Measurements from ENCODE around the gene NTSR1.

DNA sequence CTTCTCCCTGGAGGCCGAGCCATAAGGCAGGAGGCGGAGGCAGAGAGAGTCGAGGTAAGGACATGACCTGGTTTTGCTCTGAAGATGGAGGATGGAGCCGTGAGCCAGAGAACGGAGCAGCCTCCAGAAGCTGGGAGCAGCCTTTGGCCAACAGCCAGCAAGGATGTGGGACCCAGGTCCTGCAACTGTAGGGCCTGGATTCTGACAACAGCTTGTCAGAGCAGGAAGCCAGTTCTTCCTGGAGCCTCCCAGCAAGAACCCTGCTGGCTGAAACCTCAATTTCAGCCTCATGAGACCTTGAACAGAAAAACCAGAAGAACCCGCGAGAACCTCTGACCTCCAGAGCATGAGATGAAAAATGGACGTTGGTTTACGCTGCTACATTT lies 74.2 kb downstream of the NTSR1 start:
- TF ChIP-seq, protein P1, sequence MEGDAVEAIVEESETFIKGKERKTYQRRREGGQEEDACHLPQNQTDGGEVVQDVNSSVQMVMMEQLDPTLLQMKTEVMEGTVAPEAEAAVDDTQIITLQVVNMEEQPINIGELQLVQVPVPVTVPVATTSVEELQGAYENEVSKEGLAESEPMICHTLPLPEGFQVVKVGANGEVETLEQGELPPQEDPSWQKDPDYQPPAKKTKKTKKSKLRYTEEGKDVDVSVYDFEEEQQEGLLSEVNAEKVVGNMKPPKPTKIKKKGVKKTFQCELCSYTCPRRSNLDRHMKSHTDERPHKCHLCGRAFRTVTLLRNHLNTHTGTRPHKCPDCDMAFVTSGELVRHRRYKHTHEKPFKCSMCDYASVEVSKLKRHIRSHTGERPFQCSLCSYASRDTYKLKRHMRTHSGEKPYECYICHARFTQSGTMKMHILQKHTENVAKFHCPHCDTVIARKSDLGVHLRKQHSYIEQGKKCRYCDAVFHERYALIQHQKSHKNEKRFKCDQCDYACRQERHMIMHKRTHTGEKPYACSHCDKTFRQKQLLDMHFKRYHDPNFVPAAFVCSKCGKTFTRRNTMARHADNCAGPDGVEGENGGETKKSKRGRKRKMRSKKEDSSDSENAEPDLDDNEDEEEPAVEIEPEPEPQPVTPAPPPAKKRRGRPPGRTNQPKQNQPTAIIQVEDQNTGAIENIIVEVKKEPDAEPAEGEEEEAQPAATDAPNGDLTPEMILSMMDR (IDR thresholded peaks at IDR 0.05; ENCODE audit: poor library complexity, severe bottlenecking), result no peak
- TF ChIP-seq EZH2 (IDR thresholded peaks at IDR 0.05; ENCODE audit: borderline replicate concordance, insufficient read depth, low read length, poor library complexity, severe bottlenecking), result no peak
- TF ChIP-seq RAD21 (conservative IDR thresholded peaks at IDR 0.05), result no peak
- no peak for TF ChIP-seq TAF1 (IDR thresholded peaks at IDR 0.05; ENCODE audit: low read depth)

Data from neural cell (in vitro differentiated cells).